Panc1 (cell line): ENCODE results near the gene AKAP7.

ENCODE experiments used
- POLR2AphosphoS5 ChIP-seq: IDR thresholded peaks from 2 replicates; pipeline ENCODE4 v1.6.1; 2012; ENCODE audit warnings: mild to moderate bottlenecking, low read depth, low read length, moderate library complexity
- TF ChIP-seq, protein P1 (sequence below): fragments of 450-650 bp; IDR thresholded peaks from 2 replicates; pipeline ENCODE4 v1.5.1; 2017; ENCODE audit warnings: mild to moderate bottlenecking

DNA sequence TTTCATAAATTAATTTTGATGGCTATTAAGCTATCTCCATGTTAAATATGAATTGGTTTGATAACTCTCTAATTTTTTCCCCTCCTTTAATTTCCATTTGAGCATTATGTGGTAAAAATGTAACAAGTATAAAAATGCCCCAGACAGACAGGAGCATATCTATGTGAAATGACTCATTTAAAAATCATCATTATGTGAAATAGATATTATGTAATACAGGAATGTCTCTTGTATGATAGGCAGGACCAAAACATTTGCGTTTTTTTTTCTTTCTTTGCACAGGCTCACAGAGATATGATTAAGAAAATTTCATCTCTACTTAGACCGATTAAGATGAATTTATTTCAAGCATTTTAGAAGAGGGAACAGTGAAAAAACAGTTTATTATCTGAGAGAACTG, 95.8 kb downstream of the AKAP7 start:
- TF ChIP-seq, protein P1, sequence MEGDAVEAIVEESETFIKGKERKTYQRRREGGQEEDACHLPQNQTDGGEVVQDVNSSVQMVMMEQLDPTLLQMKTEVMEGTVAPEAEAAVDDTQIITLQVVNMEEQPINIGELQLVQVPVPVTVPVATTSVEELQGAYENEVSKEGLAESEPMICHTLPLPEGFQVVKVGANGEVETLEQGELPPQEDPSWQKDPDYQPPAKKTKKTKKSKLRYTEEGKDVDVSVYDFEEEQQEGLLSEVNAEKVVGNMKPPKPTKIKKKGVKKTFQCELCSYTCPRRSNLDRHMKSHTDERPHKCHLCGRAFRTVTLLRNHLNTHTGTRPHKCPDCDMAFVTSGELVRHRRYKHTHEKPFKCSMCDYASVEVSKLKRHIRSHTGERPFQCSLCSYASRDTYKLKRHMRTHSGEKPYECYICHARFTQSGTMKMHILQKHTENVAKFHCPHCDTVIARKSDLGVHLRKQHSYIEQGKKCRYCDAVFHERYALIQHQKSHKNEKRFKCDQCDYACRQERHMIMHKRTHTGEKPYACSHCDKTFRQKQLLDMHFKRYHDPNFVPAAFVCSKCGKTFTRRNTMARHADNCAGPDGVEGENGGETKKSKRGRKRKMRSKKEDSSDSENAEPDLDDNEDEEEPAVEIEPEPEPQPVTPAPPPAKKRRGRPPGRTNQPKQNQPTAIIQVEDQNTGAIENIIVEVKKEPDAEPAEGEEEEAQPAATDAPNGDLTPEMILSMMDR = no peak
- no peak for TF ChIP-seq POLR2AphosphoS5
